Type B pancreatic cell (in vitro differentiated cells): Measurements from ENCODE around the gene GCK. TPM values are rescaled to one million over a fixed set of nuclear protein-coding genes. Genes with fewer than 3 reads are reported as not detected.

Experiments
- DNase-seq: peaks from one replicate; pipeline ENCODE4 v3.0.0; 2021; ENCODE audit warnings: mixed read lengths; ENCODE audit not compliant: unreplicated experiment; ENCODE audit errors: extremely low spot score
- H3K27ac Mint-ChIP-seq: 2 replicates; pipeline ENCODE4 v1.8.0; 2021; ENCODE audit warnings: mild to moderate bottlenecking, mixed read lengths
- H3K27me3 Mint-ChIP-seq: 2 replicates; pipeline ENCODE4 v1.8.0; 2021; ENCODE audit warnings: mixed read lengths
- H3K36me3 Mint-ChIP-seq: 2 replicates; pipeline ENCODE4 v1.8.0; 2021; ENCODE audit warnings: mixed read lengths
- H3K4me1 Mint-ChIP-seq: one replicate; pipeline ENCODE4 v1.8.0; 2021; ENCODE audit warnings: mixed read lengths; ENCODE audit not compliant: unreplicated experiment
- H3K4me3 Mint-ChIP-seq: 2 replicates; pipeline ENCODE4 v1.8.0; 2021; ENCODE audit warnings: mild to moderate bottlenecking, mixed read lengths
- H3K9me3 Mint-ChIP-seq: 2 replicates; pipeline ENCODE4 v1.8.0; 2021; ENCODE audit warnings: mixed read lengths
- total RNA-seq: library from RNA; stranded (reverse); gene quantifications from 2 replicates; pipeline ENCODE4 v1.2.1, GENCODE V29; 2021; ENCODE audit warnings: low replicate concordance
- TF ChIP-seq, protein P1 (sequence below): fragments of 200-600 bp; sonication (generic); conservative IDR thresholded peaks from 2 replicates; pipeline ENCODE4 v1.5.0; 2021; ENCODE audit warnings: antibody characterized with exemption, mild to moderate bottlenecking

Gene GCK
- total RNA-seq, 1 donor from 2014 or later = 5.6 TPM

DNA sequence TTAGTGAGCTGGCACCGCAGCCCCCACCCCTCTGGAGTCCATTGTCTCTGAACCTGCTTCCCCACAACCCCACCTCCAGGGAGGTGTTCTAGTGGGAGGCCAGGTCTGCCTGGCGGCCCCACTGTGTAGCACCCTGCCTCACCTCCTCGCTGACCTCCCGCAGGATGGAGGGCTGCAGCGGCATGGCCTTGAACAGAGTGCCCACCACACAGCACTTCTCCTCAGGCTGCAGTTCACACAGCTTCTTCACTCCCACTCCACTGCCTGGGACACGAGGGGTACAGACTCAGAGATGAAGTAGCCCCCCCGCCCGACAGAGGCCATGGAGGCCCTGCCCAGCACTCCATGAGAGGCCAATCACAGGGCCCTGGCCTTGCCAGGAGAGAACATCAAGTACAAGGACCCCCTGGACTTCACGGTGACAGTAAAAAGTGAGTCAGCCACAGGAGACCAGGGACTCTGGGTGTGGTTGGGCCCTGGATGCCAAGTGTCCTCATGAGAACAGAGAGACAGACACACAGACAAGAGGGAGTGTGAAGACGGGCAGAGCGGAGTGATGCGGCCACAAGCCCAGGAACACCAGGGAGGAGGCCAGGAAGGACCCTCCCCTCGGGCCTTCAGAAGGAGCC lies 71.3 kb downstream of the GCK start:
- DNase-seq = no peak
- no peak overlapping the region for H3K4me3 Mint-ChIP-seq
- peaks cover 31% of the 10 kb centered on the region for H3K36me3 Mint-ChIP-seq
- TF ChIP-seq, protein P1, sequence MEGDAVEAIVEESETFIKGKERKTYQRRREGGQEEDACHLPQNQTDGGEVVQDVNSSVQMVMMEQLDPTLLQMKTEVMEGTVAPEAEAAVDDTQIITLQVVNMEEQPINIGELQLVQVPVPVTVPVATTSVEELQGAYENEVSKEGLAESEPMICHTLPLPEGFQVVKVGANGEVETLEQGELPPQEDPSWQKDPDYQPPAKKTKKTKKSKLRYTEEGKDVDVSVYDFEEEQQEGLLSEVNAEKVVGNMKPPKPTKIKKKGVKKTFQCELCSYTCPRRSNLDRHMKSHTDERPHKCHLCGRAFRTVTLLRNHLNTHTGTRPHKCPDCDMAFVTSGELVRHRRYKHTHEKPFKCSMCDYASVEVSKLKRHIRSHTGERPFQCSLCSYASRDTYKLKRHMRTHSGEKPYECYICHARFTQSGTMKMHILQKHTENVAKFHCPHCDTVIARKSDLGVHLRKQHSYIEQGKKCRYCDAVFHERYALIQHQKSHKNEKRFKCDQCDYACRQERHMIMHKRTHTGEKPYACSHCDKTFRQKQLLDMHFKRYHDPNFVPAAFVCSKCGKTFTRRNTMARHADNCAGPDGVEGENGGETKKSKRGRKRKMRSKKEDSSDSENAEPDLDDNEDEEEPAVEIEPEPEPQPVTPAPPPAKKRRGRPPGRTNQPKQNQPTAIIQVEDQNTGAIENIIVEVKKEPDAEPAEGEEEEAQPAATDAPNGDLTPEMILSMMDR = no peak
- peaks cover 24% of the 10 kb centered on the region for H3K4me1 Mint-ChIP-seq
- no peaks in the 10 kb centered on the region for H3K27me3 Mint-ChIP-seq
- no peak overlapping the region for H3K27ac Mint-ChIP-seq
- no peaks in the 10 kb centered on the region for H3K9me3 Mint-ChIP-seq

DNA sequence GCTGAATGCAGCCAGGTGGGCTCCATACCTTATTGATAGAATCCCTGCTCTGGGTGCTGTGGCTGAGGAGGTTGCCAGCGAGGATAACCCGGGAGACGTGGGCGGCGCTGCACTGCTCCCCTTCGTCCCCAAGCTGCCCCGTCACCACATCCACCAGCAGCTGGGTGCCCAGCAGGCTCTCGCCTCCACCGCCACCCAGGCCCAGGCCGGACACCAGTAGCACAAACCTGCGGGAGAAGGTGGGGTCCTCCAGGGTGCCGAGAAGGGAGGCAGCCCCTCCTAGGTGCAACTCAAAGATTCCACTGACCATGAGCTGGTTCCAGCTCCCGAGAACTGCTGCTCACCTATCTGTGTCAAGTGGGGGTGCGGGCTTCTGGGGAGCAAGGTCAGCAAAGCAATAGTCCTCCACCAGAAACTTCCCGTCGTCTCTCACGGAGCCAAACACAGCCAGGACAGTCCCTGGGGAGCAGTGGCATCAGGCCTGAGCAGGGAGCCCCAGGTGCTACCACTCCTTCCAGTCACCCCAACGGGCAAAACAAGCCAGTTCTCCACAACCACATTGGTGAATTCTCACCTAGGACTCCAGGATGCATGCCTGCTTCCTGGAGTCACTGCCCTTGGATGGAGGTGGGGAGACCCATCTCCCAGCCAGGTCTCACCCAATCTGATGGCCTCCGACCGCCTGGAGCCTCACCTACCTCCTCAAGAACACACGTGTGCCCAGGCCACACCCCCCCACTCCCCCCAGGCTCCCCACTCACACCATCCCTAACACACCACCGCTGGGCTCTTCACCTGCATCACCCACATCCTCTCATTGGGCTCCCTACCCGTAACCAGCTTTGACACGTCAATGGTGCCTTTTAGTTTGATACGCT lies 72.2 kb downstream of the GCK start:
- no peak for DNase-seq
- Mint-ChIP-seq H3K36me3 (peaks cover 26% of the 10 kb centered on the region), H3K27ac (no peak overlapping the region), H3K4me3 (no peak overlapping the region), H3K9me3 (no peaks in the 10 kb centered on the region), H3K4me1 (peaks cover 15% of the 10 kb centered on the region), H3K27me3 (no peaks in the 10 kb centered on the region)
- TF ChIP-seq, protein P1 = no peak

DNA sequence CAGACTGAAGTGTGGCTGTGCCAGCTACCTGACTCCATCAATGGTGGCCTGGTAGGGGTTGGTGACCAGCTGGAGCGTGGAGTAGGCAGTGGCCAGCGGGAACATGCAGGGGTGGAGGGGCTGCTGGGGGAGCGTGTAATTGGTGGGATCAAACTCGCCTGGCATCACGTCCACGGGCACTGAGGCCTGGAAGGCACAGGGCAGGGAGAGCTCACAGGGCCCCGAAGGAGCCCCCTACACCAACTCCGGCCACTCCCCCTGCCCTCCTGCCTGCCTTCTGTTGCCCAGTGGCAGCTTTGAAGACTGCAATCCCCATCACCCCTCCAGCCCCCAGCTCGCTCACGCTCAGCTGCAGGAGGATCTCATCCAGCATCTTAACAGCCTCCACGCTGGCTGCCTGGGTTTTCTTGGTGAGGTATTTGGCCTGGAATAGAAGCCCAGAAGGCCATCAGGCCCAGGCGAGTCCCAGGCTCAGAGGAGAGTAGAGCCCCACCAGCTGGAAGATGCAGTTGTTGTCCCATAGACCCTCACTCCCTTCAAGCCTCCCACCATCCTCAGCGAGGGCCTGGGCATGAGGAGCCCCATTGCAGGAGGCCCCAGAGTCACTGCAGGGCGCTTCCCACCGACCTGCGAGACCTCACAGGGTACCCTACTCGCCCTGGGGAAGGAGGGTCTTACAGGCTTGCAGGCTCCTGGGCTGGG lies 73.0 kb downstream of the GCK start:
- Mint-ChIP-seq H3K4me1 (peaks cover 13% of the 10 kb centered on the region), H3K36me3 (peaks cover 26% of the 10 kb centered on the region), H3K9me3 (no peaks in the 10 kb centered on the region), H3K4me3 (no peak overlapping the region), H3K27ac (no peak overlapping the region), H3K27me3 (no peaks in the 10 kb centered on the region)
- DNase-seq = no peak
- TF ChIP-seq, protein P1 = no peak

DNA sequence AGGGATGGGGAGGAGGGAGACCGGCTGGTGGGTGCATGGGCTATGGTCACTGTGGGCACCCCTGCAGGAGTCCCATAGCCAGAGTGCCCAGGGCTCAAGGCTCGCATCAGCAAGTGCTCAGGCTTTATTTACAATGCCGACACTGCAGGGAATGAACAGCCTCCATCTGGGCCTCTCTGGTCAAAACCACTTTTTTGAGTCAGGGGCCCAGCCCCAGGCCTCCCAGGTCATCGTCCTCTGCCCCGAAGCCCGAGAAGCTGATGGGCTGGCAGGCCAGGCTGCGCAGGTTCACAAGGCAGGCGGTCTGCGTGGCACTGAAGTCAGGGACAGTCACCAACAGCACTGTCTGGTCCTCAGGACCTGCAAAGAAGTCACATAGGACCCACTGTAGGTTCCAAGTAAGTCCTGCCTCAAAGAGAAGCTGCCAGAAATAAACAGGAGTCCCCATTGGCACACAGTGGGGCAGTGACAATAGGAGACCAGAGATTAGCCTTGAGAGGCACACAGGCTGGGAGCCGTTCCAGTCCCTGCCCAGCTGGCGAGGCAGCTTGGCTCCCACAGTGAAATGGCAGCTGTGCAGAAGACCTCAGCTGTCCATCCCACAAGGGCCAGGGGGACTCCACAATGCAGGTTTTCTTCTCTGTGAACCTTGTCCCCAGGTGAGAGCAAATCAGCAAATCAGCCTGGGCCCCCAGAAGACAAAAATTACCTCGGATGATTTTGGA lies 74.5 kb downstream of the GCK start:
- no peaks in the 10 kb centered on the region for H3K27me3 Mint-ChIP-seq
- no peak overlapping the region for H3K27ac Mint-ChIP-seq
- H3K4me3 Mint-ChIP-seq = no peak overlapping the region
- H3K9me3 Mint-ChIP-seq = no peaks in the 10 kb centered on the region
- peaks cover 12% of the 10 kb centered on the region for H3K36me3 Mint-ChIP-seq
- no peak for DNase-seq
- TF ChIP-seq, protein P1 = no peak
- peaks cover 2% of the 10 kb centered on the region for H3K4me1 Mint-ChIP-seq

DNA sequence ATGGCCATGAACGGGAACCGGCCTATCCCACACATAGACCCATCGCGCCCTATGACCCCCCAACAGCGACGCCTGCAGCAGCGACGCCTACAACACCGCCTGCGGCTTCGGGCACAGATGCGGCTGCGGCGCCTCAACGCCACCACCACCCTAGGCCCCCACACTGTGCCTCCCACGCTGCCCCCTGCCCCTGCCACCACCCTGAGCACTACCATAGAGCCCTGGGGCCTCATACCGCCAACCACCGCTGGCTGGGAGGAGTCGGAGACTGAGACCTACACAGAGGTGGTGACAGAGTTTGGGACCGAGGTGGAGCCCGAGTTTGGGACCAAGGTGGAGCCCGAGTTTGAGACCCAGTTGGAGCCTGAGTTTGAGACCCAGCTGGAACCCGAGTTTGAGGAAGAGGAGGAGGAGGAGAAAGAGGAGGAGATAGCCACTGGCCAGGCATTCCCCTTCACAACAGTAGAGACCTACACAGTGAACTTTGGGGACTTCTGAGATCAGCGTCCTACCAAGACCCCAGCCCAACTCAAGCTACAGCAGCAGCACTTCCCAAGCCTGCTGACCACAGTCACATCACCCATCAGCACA lies 75.4 kb downstream of the GCK start:
- Mint-ChIP-seq H3K9me3 (no peaks in the 10 kb centered on the region), H3K27me3 (no peaks in the 10 kb centered on the region), H3K27ac (no peak overlapping the region), H3K4me3 (no peak overlapping the region), H3K4me1 (no peaks in the 10 kb centered on the region), H3K36me3 (peaks cover 4% of the 10 kb centered on the region)
- TF ChIP-seq, protein P1 = no peak
- no peak for DNase-seq
